ENCODE measurements around the gene FBXO9.
A peak's percentile ranks its signal among the peaks of the same experiment; 100 is the strongest.

The FBXO9 gene

DNA sequence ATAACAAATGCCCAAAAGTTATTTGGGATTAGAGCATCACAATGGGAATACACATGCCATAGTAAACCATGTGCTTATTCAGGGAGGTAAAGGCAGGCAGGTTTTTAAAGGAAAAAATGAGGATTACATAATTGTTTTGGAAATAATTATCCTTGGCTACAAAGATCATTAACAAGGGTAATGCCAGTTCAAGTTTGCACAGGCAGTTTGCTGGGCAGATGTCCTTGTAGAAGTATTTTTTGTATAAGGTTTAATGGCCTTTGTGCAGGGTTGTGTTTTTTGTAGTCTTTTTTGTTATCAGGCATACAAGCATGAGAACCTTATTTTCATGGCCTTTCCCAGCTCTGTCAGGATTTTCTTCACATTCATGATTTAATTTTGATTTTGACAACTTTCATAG is 24.7 kb downstream of the FBXO9 start:
- no peak for DNase-seq (ENCODE audit: low read depth, low spot score)

GRCh38 chr6:53090576-53090975 is 25.4 kb downstream of the FBXO9 start:
- peak; percentile 35 for DNase-seq (ENCODE audit: low read depth, low spot score)

GRCh38 chr6:53095270-53095669 is 30.1 kb downstream of the FBXO9 start:
- DNase-seq (ENCODE audit: low read depth, low spot score), result no peak

DNA sequence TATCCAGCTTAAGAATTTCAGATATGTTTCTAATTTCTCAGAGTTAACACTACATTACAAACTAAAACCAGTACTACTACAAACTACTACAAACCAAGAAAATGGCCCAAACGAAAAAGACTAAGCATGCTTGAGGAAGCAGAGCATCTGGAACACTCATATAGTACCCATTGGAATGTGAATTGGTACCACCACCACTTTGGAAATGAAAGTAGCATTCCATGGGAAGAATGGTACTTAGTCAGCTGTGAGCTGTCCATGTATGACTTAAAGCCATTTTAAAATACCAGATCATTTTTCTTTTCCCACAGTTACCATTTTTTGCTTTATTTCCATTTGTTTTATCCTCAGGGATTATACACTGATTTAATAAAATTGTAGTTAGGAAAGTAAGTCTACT is 30.5 kb downstream of the FBXO9 start:
- peak; percentile 21 for DNase-seq (ENCODE audit: low read depth, low spot score)

GRCh38 chr6:53100561-53100960 is 35.4 kb downstream of the FBXO9 start:
- DNase-seq (ENCODE audit: low read depth, low spot score), result no peak

GRCh38 chr6:53101006-53101405 is 35.8 kb downstream of the FBXO9 start:
- no peak for DNase-seq (ENCODE audit: low read depth, low spot score)

- no peak for DNase-seq (ENCODE audit: low read depth, low spot score)
Observed at GRCh38 chr6:53103993-53104675, 38.9 kb downstream of the FBXO9 start.

DNA sequence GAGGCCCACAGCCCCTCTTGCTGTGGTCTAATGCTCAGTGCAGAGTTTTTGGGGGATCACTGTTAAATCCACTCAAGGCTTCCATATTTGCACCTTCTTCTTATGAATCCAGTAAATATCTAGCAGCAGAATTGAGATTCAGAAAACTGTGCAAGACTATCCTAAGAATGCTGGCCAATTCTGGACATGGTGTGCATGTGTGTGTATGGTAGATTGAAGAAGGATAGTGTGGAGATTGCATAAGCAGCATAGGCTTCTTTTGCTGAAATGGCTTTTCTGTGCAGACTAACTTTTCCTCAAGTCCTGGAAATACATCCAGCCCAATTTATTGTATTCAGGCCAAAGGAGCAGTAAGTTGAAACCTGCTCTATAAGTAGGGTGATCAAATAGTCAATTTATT is 39.7 kb downstream of the FBXO9 start:
- DNase-seq (ENCODE audit: low read depth, low spot score), result no peak

- peak; percentile 88 for DNase-seq (ENCODE audit: low read depth, low spot score)
Observed at GRCh38 chr6:53107091-53107490, 41.9 kb downstream of the FBXO9 start.

GRCh38 chr6:53109612-53110011 is 44.4 kb downstream of the FBXO9 start:
- no peak for DNase-seq (ENCODE audit: low read depth, low spot score)

DNA sequence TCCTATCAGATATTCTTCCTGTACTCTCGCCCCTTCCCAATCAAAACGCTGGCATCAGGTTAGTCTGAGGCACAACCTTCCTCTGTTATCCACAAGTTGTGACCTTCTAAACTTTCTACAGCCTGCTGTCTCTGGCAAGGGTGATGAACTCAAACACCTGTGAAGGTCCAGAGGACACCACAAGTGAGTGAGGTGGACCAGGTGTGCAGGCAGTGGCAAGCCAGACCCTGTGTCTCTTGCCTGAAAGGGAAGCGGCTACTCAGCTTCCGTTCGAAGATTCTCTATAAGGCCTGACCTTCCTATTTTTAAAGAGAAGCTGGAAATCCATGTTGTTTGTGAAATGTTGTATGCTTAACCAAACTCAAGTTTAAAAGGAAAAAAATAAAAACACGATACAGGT is 46.7 kb downstream of the FBXO9 start:
- DNase-seq (ENCODE audit: low read depth, low spot score), result no peak

- DNase-seq (ENCODE audit: low read depth, low spot score), result no peak
Observed at GRCh38 chr6:53112404-53112803, 47.2 kb downstream of the FBXO9 start.

DNA sequence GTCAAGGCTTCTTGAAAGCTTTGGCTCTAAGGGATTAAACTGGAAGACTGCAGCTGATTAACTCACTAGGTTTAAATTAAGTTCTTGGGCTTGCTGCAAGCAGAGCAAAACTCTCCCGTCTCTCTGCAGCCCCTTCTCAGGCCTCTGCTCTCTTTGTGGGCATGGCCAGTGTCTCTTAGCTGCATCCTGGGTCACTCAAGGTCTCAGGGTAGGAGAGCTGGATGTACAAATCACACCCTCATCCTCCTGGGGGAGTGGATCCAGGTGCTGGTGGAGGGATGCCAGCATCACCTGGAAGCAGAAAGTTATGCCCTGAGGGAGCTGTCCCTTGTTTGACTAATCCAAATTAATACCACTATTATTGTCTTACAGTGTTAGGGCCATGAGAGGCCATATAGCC is 47.7 kb downstream of the FBXO9 start:
- no peak for DNase-seq (ENCODE audit: low read depth, low spot score)

DNA sequence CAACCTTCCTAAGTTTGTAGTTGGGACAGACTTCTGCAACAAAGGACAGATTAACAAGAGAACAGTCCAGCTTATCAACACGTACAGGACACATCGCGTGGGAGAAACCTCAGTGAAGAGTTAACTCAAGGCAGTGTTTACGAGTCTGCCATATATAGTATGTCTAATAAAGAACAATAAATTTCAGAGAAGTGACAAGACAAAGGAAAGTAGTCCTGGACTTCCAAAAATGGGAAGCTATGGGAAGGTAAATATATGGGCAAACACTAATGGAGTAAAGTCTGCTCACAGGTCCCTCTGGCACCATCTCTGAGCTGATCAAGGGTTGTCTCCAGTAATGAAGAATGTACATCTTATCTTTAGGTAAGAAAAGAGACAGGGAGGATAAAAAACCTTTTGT is 48.5 kb downstream of the FBXO9 start:
- no peak for DNase-seq (ENCODE audit: low read depth, low spot score)

GRCh38 chr6:53115113-53115512 is 49.9 kb downstream of the FBXO9 start:
- no peak for DNase-seq (ENCODE audit: low read depth, low spot score)

DNA sequence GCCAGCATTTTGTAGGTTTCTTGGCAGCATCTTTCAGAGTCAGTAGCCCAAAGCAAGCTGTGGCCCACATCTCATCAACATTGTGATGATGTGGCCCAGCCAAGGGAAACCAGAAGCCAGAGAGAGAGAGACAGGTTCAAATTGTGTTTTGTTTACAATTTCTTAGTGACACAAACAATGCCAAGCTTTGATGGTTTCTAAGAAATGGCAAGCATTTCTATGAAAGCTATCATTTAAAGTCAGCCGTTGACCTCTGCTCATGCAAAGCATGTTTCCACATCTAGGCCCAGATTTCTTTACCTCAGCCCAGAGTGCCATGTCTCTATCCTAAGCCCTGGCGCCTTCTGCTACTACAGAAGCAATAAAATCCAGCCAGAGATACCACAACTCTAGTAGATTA is 50.5 kb downstream of the FBXO9 start:
- DNase-seq (ENCODE audit: low read depth, low spot score), result peak; percentile 41

- DNase-seq (ENCODE audit: low read depth, low spot score), result peak; percentile 22
Observed at GRCh38 chr6:53119349-53119748, 54.1 kb downstream of the FBXO9 start.

- peak; percentile 61 for DNase-seq (ENCODE audit: low read depth, low spot score)
Observed at GRCh38 chr6:53119772-53120409, 54.7 kb downstream of the FBXO9 start.

- no peak for DNase-seq (ENCODE audit: low read depth, low spot score)
Observed at GRCh38 chr6:53124131-53124800, 59.1 kb downstream of the FBXO9 start.

GRCh38 chr6:53125276-53125675 is 60.1 kb downstream of the FBXO9 start:
- no peak for DNase-seq (ENCODE audit: low read depth, low spot score)

DNA sequence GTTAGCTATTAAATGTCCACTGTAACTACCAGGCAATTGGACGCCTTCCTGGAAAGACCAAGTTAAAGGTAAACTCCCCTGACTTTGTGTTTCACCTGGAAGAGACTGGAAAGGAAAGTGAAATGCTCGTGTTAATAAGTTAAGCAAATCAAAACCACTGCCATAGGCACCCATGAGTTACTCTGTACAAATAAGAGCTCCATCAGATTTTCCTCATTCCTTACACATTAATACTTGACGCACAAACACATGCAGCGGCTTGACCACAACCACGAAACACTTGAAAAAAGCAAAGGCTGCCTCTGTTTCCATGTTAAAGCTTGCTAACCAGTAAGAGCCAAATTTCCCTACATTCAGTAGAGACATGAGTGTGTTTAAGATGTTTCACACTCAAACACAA is 63.6 kb downstream of the FBXO9 start:
- DNase-seq (ENCODE audit: low read depth, low spot score), result peak; percentile 66

- DNase-seq (ENCODE audit: low read depth, low spot score), result no peak
Observed at GRCh38 chr6:53130569-53131290, 65.5 kb downstream of the FBXO9 start.
